Esophagus muscularis mucosa (tissue), 3 donors: Measurements from ENCODE around the gene MRAP2.

ENCODE experiments used
- EP300 ChIP-seq: sonication (generic); formaldehyde crosslinking; IDR thresholded peaks from one replicate; pipeline ENCODE4 v1.6.1; 2017; ENCODE audit warnings: antibody characterized with exemption
- TF ChIP-seq, protein P1 (sequence below), 3 experiments: fragments of 200-600 bp in 2 of 3; fragments of 450-650 bp in 1 of 3; sonication (generic) in 2 of 3; IDR thresholded peaks; one replicate each; pipeline ENCODE4 v1.5.1; 2017 to 2019; ENCODE audit warnings: antibody characterized with exemption in 3 of 3, mild to moderate bottlenecking in 2 of 3, moderate library complexity in 1 of 3

- no peak for TF ChIP-seq EP300
- TF ChIP-seq, protein P1, sequence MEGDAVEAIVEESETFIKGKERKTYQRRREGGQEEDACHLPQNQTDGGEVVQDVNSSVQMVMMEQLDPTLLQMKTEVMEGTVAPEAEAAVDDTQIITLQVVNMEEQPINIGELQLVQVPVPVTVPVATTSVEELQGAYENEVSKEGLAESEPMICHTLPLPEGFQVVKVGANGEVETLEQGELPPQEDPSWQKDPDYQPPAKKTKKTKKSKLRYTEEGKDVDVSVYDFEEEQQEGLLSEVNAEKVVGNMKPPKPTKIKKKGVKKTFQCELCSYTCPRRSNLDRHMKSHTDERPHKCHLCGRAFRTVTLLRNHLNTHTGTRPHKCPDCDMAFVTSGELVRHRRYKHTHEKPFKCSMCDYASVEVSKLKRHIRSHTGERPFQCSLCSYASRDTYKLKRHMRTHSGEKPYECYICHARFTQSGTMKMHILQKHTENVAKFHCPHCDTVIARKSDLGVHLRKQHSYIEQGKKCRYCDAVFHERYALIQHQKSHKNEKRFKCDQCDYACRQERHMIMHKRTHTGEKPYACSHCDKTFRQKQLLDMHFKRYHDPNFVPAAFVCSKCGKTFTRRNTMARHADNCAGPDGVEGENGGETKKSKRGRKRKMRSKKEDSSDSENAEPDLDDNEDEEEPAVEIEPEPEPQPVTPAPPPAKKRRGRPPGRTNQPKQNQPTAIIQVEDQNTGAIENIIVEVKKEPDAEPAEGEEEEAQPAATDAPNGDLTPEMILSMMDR (IDR thresholded peaks at IDR 0.05) = no peak
Observed at GRCh38 chr6:84059082-84059481, 25.5 kb downstream of the MRAP2 start.
